ENCODE results near the gene ZFP1.
"Not testable (repeated sequence)": the region's sequence is repeated elsewhere in the genome, so short reads cannot be mapped to it uniquely, and the experiment has no call there.

ZFP1 gene

GRCh38 chr16:75113541-75114121 is 34.7 kb upstream of the ZFP1 start:
- no peak for DNase-seq (ENCODE audit: low read depth)

GRCh38 chr16:75114179-75114945 is 34.0 kb upstream of the ZFP1 start:
- no peak for DNase-seq (ENCODE audit: low read depth)

GRCh38 chr16:75114946-75115825 is 33.1 kb upstream of the ZFP1 start:
- DNase-seq (ENCODE audit: low read depth): no peak

DNA sequence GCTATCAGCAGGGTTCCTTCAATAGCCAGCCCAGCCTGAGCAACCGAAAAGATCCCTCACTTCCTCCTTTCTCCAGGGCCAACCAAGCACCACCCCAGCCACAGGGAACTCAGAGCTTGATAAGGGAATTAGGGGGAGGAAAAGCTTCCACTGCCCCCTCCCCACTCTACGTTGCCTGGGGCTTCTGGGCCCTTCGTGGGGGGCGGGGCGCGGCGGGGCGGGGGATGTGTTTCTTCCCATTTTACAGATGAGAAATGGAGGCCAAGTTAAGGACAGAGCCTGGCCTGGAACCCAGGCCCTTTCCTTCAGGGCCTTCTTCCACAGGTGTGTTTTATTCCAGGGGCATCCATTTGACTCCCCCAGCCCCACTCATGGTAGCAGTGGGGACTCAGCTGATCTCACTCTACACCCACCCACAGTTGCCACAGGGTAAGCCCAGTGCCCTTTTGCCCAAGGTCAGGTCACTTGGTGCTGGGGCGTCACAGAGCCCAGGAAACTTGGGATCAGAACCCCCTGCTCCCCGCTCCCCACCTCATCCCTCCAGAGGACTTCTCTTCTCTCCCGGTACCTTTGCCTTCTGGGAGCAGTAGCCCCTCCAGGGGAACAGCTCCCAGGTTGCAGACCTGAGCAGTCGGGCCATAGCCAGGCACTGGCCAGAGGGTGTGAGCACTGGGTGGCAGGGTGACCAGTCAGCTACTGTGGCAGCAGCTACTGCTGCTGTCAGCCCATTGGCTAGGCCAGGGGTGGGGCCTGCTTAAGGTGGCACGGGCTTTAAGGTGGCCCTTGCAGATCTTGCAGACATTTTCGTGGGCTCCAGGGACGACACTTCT is 32.0 kb upstream of the ZFP1 start, which contains the start of gene LDHD:
TSS of gene LDHD (minus strand) at position 700 of the 830 bp plus-strand sequence. CDS start at position 640, 60 bp downstream.
- DNase-seq (ENCODE audit: low read depth): no peak

GRCh38 chr16:75116911-75117245 is 31.4 kb upstream of the ZFP1 start:
- no peak for DNase-seq (ENCODE audit: low read depth)

- no peak for DNase-seq (ENCODE audit: low read depth)
These were observed 29.3 kb upstream of the ZFP1 start for GRCh38 chr16:75118943-75119539.

DNA sequence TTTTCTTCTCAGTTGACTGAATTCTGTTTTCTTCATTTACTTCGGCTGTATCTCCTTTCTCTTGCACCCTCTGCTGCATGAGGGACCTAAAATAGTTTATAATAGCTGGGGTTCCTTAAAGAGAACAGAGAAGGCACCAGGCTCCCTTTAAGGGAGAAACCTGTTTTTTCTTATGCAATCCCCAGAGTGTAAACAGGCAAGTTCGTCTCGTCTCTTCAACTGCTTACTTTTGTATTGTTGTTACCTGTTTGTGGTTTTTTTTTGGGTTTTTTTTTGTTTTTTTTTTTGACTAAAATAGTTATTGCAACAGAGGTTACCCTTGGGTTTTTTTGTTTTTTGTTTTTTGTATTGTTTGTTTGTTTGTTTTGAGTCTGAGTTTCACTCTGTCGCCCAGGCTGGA is 28.1 kb upstream of the ZFP1 start:
- DNase-seq (ENCODE audit: low read depth): no peak

- DNase-seq (ENCODE audit: low read depth): no peak
These were observed 26.3 kb upstream of the ZFP1 start for GRCh38 chr16:75121949-75122568.

GRCh38 chr16:75122609-75123008 is 25.7 kb upstream of the ZFP1 start:
- no peak for DNase-seq (ENCODE audit: low read depth)

GRCh38 chr16:75127713-75128415 is 20.5 kb upstream of the ZFP1 start:
- DNase-seq (ENCODE audit: low read depth): no peak

DNA sequence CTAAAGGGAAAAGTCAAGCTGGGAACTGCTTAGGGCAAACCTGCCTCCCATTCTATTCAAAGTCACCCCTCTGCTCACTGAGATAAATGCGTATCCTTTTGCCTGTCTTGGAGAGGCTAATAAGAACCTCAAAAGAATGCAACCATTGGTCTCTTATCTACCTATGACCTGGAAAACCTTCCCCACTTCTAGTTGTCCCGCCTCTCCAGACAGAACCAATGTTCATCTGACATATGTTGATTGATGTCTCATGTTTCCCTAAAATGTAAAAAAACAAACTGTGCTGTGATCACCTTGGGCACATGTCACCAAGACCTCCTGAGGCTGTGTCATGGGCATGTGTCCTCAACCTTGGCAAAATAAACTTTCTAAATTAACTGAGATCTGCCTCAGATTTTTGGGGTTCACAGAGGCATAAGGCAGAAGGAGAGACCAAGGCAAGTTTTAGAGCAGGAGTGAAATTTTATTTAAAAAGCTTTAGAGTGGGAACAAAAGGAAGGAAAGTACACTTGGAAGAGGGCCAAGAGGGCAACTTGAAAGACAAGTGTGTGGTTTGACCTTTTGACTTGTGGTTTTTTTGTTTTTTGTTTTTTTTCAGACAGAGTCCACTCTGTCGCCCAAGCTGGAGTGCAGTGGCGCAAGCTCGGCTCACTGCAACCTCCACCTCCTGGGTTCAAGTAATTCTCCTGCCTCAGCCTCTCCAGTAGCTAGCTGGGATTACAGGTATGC is 18.7 kb upstream of the ZFP1 start:
- not testable (repeated sequence) for DNase-seq (ENCODE audit: low read depth)

DNA sequence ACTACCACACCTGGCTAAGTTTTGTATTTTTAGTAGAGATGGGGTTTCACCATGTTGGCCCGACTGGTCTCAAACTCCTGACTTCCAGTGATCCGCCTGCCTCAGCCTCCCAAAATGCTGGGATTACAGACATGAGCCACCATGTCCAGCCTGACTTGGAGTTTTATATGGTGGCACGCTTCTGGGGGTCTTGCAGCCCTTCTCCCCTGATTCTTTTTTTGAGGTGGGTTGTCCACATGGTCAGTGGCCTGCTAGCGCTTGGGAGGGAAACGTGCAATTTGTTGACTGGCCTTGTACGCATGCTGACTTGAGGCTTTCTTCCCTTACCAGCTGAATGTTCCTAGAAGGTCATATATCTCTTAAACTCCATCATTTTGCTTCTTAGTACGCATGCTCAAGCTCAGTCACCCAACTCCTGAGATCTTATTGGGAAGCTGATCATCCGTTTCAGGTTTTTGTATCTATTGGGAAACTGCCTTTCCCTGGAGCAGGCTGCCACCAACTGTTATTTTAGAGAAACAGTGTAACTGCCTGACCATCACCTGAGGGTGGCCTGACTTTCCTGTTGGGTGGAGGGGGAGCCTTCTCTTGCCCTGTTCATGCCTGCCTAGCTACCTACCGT is 18.1 kb upstream of the ZFP1 start:
- DNase-seq (ENCODE audit: low read depth): no peak

DNA sequence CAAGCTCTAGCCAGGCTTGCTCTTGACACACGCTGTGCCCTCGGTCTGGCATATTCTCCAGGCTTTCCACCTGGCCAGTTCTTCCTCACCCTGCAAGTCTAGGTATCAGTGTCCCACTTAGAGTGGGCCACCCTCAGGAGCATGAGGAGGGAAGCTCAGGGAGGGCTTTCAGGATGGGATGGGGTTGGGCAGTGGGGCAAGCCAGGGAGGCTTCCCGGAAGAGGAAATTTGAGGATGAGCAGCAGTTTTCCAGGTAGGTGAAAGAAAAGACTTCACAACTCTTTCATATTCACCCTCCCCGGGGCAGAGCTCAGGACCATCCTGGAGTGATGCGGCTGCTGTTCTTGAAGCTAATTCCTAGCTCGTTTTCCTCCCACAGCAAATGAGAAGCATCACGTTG is 17.2 kb upstream of the ZFP1 start:
- no peak for DNase-seq (ENCODE audit: low read depth)

GRCh38 chr16:75138233-75138632 is 10.1 kb upstream of the ZFP1 start:
- DNase-seq (ENCODE audit: low read depth): no peak

- no peak for DNase-seq (ENCODE audit: low read depth)
These were observed 9.7 kb upstream of the ZFP1 start for GRCh38 chr16:75138636-75139035.

DNA sequence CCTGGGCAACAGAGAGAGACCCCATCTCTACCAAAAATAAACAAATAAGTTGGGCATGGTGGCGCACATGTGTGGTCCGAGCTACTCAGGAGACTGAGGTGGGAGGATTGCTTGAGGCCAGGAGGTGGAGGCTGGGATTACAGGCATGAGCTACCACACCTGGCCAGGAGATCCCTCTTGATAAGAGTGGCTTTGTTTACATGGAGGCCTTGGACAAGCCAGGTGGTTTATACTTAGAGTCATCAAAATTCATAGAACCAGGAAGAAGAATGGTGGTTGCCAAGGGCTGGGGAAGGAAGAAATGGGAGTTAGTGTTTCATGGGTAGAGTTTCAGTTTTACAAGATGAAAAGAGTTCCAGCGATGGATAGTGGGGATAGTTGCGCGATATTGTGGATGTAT is 8.8 kb upstream of the ZFP1 start:
- no peak for DNase-seq (ENCODE audit: low read depth)

- DNase-seq (ENCODE audit: low read depth): no peak
These were observed 4.4 kb upstream of the ZFP1 start for GRCh38 chr16:75143941-75144340.

DNA sequence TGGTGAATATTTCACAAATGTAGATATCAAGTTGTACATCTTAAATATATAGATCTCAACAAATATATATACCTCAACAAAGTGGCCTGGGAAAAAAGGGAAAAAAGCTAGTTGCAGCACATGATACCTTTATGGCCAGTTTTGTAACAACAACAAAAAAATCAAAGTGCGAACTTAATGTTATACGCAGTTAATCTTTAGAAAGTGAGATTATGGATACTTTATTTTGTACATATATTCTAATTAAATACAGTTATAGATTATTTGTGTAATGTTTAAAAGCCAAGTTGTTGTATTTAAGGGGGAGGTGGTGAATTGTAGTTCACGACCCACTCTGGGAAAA is 385 bp upstream of the ZFP1 start:
- DNase-seq (ENCODE audit: low read depth): no peak

- no peak for DNase-seq (ENCODE audit: low read depth)
These were observed 3.5 kb downstream of the ZFP1 start for GRCh38 chr16:75151798-75152197.

All from HS-27A (cell line).